NCI-H748 (cell line): Measurements from ENCODE around the gene NAV1.
"Not testable (repeated sequence)": the region's sequence is repeated elsewhere in the genome, so short reads cannot be mapped to it uniquely, and the experiment has no call there.

Experiments
- DNase-seq: peaks from one replicate; lab custom pipeline; 2025; ENCODE audit not compliant: unreplicated experiment; lab: John Stamatoyannopoulos, UW

NAV1 gene

GRCh38 chr1:201543871-201544642 is 5.1 kb downstream of the NAV1 start:
- DNase-seq: no peak

- DNase-seq: no peak
Measured at GRCh38 chr1:201544710-201545109, 5.8 kb downstream of the NAV1 start.

GRCh38 chr1:201545851-201546492 is 7.0 kb downstream of the NAV1 start:
- DNase-seq: peak; percentile 27

- not testable (repeated sequence) for DNase-seq
Measured at GRCh38 chr1:201549522-201549921, 10.6 kb downstream of the NAV1 start.

GRCh38 chr1:201551096-201551495 is 12.2 kb downstream of the NAV1 start:
- no peak for DNase-seq

GRCh38 chr1:201551877-201552731 is 13.2 kb downstream of the NAV1 start:
- no peak for DNase-seq

GRCh38 chr1:201552941-201553351 is 14.0 kb downstream of the NAV1 start:
- DNase-seq: no peak

- DNase-seq: no peak
Measured at GRCh38 chr1:201553496-201554189, 14.7 kb downstream of the NAV1 start.

GRCh38 chr1:201554190-201554600 is 15.3 kb downstream of the NAV1 start:
- DNase-seq: no peak

- peak; percentile 2 for DNase-seq
Measured at GRCh38 chr1:201554789-201555592, 16.1 kb downstream of the NAV1 start.

- DNase-seq: no peak
Measured at GRCh38 chr1:201555593-201555945, 16.6 kb downstream of the NAV1 start.

GRCh38 chr1:201556841-201557571 is 18.1 kb downstream of the NAV1 start:
- no peak for DNase-seq

- DNase-seq: no peak
Measured at GRCh38 chr1:201557572-201557958, 18.6 kb downstream of the NAV1 start.

GRCh38 chr1:201559679-201560162 is 20.8 kb downstream of the NAV1 start:
- peak; percentile 70 for DNase-seq

GRCh38 chr1:201560328-201561194 is 21.6 kb downstream of the NAV1 start:
- no peak for DNase-seq

GRCh38 chr1:201561195-201561564 is 22.3 kb downstream of the NAV1 start:
- no peak for DNase-seq

GRCh38 chr1:201561601-201562000 is 22.7 kb downstream of the NAV1 start:
- no peak for DNase-seq

- no peak for DNase-seq
Measured at GRCh38 chr1:201562257-201562656, 23.3 kb downstream of the NAV1 start.
